Measurements from ENCODE around the gene WIPF1. TPM values are rescaled to one million over a fixed set of nuclear protein-coding genes. Genes with fewer than 3 reads are reported as not detected.

The WIPF1 gene
- total RNA-seq, 4 donors from 2014 or later, result 4.8 to 21.8 (median 7.3) TPM

DNA sequence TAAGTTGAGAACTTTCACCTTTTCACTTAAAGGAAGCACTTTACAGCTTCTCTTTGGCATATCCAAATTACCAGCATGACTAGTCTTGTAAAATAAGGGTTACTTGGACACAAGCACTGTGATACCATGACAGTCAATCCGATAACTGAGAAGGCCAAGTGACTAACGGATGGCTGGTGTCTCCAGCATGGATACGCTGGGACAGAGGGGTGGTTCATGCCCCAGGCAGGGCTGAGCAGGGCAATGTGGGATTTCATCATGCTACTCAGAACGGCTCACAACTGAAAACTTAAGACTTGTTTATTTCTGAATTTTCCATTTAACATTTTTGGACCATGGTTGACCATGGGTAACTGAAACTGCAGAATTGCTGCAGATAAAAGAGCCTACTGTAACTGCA lies 67.7 kb downstream of the WIPF1 start:
- Histone ChIP-seq H3K27ac (no peak overlapping the region), H3K4me3 (no peak overlapping the region), H3K36me3 (no peaks in the 10 kb centered on the region), H3K27me3 (no peaks in the 10 kb centered on the region), H3K4me1 (no peaks in the 10 kb centered on the region), H3K9me3 (no peaks in the 10 kb centered on the region)
- no peak for TF ChIP-seq POLR2A (IDR thresholded peaks at IDR 0.05)
- no peak for TF ChIP-seq EP300 (IDR thresholded peaks at IDR 0.05)
- WGBS, result 48% methylated on average over 4 of the region's 4 CpGs
- no peak for DNase-seq (ENCODE audit: low spot score in 2 of 2)

DNA sequence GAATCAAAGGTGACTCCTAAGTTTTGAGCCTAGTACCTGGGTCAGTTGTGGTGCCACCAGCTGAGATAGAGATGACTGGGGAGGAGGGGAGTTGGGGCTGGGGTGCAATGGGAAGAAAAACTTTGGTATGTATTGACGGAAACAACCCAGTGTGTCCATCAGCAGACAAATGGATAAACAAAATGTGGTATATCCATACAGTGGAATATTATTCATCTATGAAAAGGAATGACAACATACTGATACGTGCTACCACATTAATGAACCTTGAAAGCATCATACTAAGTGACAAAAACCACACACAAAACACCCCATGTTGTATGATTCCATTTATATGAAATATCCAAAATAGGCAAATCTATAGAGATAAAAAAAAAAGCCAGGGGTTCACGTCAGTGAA lies 69.6 kb downstream of the WIPF1 start:
- no peak for DNase-seq (ENCODE audit: low spot score in 2 of 2)

DNA sequence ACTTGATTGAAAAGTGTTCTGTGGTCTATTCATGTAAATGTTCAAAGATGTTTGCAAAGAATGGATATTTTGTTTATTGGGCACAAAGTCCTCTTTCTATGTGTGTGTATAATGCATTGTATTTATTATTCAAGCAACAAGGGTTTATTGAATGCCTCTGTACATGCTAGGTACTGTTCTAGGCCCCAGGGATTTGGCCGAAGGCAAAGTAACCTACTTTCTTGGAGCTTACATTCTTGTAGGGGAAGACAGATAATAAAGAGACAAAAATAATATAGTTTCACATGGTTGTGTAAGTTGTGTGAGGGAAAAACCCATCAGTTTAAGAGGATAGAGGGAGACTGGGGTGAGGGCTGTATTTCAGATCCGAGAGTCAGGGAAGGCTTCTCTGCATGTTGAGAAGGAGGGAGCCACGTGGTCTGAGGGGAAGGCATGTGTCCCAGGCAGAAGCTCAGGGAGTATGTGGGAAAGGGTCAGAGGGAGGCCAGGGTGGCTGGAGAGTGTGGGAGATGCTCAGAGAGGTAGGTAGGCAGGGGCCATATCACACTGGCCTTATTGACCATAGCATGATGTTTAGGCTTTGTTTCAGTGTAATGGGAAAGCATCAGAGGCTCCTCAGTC lies 70.4 kb downstream of the WIPF1 start:
- no peaks in the 10 kb centered on the region for H3K27me3 ChIP-seq
- DNase-seq (ENCODE audit: low spot score in 2 of 2), result no peak
- H3K36me3 ChIP-seq, result no peaks in the 10 kb centered on the region
- WGBS, result 91% methylated on average over 3 of the region's 3 CpGs
- H3K9me3 ChIP-seq, result no peaks in the 10 kb centered on the region
- no peak overlapping the region for H3K4me3 ChIP-seq
- H3K27ac ChIP-seq, result no peak overlapping the region
- TF ChIP-seq POLR2AphosphoS5 (IDR thresholded peaks at IDR 0.05) (no peak), POLR2A (IDR thresholded peaks at IDR 0.05) (no peak), EP300 (IDR thresholded peaks at IDR 0.05) (no peak)
- TF ChIP-seq, protein P1, sequence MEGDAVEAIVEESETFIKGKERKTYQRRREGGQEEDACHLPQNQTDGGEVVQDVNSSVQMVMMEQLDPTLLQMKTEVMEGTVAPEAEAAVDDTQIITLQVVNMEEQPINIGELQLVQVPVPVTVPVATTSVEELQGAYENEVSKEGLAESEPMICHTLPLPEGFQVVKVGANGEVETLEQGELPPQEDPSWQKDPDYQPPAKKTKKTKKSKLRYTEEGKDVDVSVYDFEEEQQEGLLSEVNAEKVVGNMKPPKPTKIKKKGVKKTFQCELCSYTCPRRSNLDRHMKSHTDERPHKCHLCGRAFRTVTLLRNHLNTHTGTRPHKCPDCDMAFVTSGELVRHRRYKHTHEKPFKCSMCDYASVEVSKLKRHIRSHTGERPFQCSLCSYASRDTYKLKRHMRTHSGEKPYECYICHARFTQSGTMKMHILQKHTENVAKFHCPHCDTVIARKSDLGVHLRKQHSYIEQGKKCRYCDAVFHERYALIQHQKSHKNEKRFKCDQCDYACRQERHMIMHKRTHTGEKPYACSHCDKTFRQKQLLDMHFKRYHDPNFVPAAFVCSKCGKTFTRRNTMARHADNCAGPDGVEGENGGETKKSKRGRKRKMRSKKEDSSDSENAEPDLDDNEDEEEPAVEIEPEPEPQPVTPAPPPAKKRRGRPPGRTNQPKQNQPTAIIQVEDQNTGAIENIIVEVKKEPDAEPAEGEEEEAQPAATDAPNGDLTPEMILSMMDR (IDR thresholded peaks at IDR 0.05), result no peak
- H3K4me1 ChIP-seq, result no peaks in the 10 kb centered on the region

More for the DNA sequence above, 69.6 kb downstream of the WIPF1 start:
- Histone ChIP-seq H3K4me3 (no peak overlapping the region), H3K9me3 (no peaks in the 10 kb centered on the region), H3K4me1 (no peaks in the 10 kb centered on the region), H3K36me3 (no peaks in the 10 kb centered on the region), H3K27ac (no peak overlapping the region), H3K27me3 (no peaks in the 10 kb centered on the region)
- 94% methylated on average over 3 of the region's 3 CpGs for WGBS
- TF ChIP-seq, protein P1 (IDR thresholded peaks at IDR 0.05), result no peak
- TF ChIP-seq POLR2A (IDR thresholded peaks at IDR 0.05), result no peak
- no peak for TF ChIP-seq EP300 (IDR thresholded peaks at IDR 0.05)
- no peak for TF ChIP-seq POLR2AphosphoS5 (IDR thresholded peaks at IDR 0.05)

DNA sequence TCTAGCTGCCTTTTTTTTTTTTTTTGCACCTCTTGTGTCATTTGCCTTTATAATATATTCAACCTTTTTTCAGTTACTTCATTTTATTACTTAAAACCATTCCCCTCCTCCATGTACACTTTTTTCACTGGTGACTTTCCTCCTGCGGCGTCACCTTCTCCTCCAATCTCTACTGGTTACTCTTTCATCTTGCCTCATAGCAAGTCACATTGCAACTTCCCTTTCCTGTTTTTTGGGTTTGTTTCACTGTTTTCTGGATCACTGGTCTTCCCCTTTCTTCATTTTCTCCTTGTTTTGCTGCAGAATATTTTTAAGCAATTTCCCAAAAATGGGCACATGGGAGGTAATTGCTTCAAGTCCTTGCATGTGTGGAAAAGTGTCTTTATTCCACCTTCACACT lies 73.1 kb downstream of the WIPF1 start:
- WGBS, result 84% methylated on average over 2 of the region's 2 CpGs
- TF ChIP-seq POLR2A (IDR thresholded peaks at IDR 0.05) (no peak), POLR2AphosphoS5 (IDR thresholded peaks at IDR 0.05) (no peak), EP300 (IDR thresholded peaks at IDR 0.05) (no peak)
- TF ChIP-seq, protein P1 (IDR thresholded peaks at IDR 0.05), result no peak
- no peaks in the 10 kb centered on the region for H3K4me1 ChIP-seq
- H3K4me3 ChIP-seq, result no peak overlapping the region
- no peaks in the 10 kb centered on the region for H3K27me3 ChIP-seq
- no peak overlapping the region for H3K27ac ChIP-seq
- no peaks in the 10 kb centered on the region for H3K9me3 ChIP-seq
- H3K36me3 ChIP-seq, result no peaks in the 10 kb centered on the region
- no peak for DNase-seq (ENCODE audit: low spot score in 2 of 2)

DNA sequence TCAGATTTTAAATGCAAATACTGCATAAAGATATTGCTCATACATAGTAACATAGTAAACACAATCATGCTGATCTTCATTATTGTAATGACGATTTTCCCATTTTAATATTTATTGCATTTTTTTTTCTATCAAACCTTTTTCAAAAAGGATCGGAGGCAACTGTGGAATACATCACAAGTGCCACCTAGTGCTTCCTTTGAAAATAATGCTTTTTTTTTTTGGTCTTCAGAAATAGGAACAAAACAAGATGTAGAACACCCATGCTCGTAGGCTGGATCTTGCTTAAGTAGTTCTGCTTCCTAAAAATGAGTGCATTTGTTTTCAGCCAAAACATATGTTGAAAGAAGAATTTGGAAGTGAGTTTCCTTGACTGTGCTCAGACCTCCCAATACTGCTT lies 75.1 kb downstream of the WIPF1 start:
- TF ChIP-seq, protein P1 (IDR thresholded peaks at IDR 0.05), result no peak
- TF ChIP-seq POLR2AphosphoS5 (IDR thresholded peaks at IDR 0.05) (no peak), POLR2A (IDR thresholded peaks at IDR 0.05) (no peak), EP300 (IDR thresholded peaks at IDR 0.05) (no peak)
- no peak overlapping the region for H3K27ac ChIP-seq
- no peak for DNase-seq (ENCODE audit: low spot score in 2 of 2)
- H3K9me3 ChIP-seq, result no peaks in the 10 kb centered on the region
- no peaks in the 10 kb centered on the region for H3K27me3 ChIP-seq
- H3K4me3 ChIP-seq, result no peak overlapping the region
- 11% methylated on average over 3 of the region's 3 CpGs for WGBS
- no peaks in the 10 kb centered on the region for H3K4me1 ChIP-seq
- no peaks in the 10 kb centered on the region for H3K36me3 ChIP-seq

DNA sequence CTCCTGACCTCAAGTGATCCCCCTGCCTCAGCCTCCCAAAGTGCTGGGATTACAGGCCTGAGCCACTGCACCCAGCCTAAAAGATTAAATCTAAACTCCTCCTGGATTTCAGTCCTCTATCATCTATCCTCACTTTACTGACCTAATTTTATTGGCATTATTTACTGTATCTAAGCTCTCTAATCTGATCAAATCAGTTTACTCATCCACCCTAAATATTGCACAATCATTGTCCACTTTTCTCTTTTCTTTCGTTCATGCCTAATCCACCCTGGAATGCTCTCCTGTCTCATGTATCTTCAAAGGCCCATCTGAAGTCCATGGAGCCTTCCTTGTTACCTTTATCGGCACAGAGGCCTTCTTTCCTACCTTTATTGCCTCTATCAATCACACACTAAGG lies 79.2 kb downstream of the WIPF1 start:
- TF ChIP-seq POLR2AphosphoS5 (IDR thresholded peaks at IDR 0.05) (no peak), POLR2A (IDR thresholded peaks at IDR 0.05) (no peak), EP300 (IDR thresholded peaks at IDR 0.05) (no peak)
- TF ChIP-seq, protein P1 (IDR thresholded peaks at IDR 0.05), result no peak
- Histone ChIP-seq H3K36me3 (no peaks in the 10 kb centered on the region), H3K9me3 (no peaks in the 10 kb centered on the region), H3K27ac (no peak overlapping the region), H3K27me3 (no peaks in the 10 kb centered on the region), H3K4me3 (no peak overlapping the region), H3K4me1 (no peaks in the 10 kb centered on the region)
- no peak for DNase-seq (ENCODE audit: low spot score in 2 of 2)
- WGBS, result 57% methylated on average over 2 of the region's 2 CpGs
